WI38 (cell line): ENCODE measurements around the gene CCDC187.

Experiments used
- H3K4me3 ChIP-seq: 2 replicates; pipeline ENCODE4 v1.5.1; 2011; ENCODE audit warnings: low read depth, mild to moderate bottlenecking, control low read depth, low read length
- CTCF ChIP-seq: IDR thresholded peaks from 2 replicates; pipeline ENCODE4 v1.5.1; 2012; ENCODE audit warnings: low read depth, mild to moderate bottlenecking, control low read depth, low read length

Gene CCDC187

GRCh38 chr9:136255896-136256890, 47.7 kb downstream of the CCDC187 start:
- TF ChIP-seq CTCF = no peak
- H3K4me3 ChIP-seq = no peak overlapping the region

- no peak for TF ChIP-seq CTCF
- H3K4me3 ChIP-seq = no peak overlapping the region
Observed at GRCh38 chr9:136255166-136255538, 48.7 kb downstream of the CCDC187 start.

GRCh38 chr9:136254381-136255165, 49.3 kb downstream of the CCDC187 start:
- TF ChIP-seq CTCF = no peak
- H3K4me3 ChIP-seq = no peak overlapping the region

DNA sequence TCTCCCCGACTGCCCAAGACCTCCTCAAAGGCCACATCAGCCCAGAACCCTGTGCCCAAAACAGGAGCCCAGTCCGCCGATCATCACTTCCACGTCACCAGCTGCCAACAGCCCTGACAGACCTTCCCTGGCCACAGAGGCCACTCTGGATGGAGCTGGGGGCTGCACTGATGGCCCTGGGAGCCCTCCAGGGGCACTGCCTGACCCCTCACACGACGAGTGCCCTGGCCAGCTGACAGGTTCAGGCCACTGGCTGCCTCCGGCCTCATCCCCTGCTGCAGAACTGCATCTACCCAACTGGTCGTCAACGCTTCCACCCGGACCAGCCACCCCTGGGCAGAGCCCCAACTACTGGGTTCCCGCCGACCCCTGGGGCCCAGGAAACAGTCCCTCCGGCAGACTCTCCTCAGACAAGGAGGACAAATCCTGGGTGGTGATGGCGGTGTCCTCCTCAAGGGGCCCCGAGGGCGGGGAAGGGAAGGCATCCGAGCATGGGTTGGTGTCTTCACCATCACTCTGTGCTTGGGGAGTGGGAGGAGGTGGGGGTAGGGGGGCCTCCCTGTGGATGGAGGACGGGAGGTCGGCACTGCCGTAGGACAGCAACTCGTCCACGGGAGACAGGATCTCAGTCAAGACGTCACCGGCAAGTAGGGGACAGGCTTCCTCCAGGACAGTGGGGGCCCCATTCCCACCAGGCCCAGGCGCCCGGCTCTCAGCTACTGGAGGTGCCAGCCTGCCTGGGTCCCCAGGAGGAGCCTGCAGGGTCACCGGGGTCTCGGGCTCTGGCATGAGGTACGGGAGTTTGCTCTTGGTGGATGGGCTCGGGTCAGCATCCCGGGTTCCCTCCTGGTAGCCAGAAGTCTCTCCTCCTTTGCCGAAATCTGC, 50.4 kb downstream of the CCDC187 start:
- TF ChIP-seq CTCF = no peak
- H3K4me3 ChIP-seq = no peak overlapping the region

- H3K4me3 ChIP-seq = no peak overlapping the region
- no peak for TF ChIP-seq CTCF
Observed at GRCh38 chr9:136252846-136253245, 51.0 kb downstream of the CCDC187 start.

- H3K4me3 ChIP-seq = no peak overlapping the region
- no peak for TF ChIP-seq CTCF
Observed at GRCh38 chr9:136252281-136252680, 51.6 kb downstream of the CCDC187 start.
